ENCODE measurements around the gene GATA5.

DNA sequence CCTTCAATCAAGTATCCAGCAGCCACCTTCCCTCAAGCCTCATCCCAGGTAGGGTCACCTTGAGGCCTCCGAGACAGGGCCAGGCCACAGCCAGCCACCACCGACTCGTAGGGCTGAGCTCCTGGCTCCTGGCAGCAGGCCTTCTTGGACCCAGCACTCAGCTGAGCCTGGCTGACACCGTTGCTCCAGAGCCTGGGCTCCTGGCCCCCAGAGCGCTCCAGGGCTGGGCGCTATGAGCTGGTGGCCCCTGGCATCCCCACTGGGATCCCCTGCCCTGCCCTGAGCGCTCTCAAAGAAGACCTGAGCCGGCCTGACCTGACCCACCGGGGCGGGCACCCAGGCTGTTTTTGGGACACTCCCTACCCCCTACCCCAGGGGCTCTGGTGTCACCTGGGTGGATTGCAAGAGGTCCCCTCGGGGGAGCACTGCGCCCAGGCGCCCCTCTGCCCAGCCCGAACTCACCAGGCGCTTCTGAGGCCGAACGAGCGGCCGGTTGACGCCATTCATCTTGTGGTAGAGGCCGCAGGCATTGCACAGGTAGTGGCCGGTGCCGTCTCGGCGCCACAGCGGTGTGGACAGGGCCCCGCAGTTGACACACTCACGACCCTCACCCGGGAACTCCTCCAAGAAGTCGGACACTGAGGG is 2.7 kb downstream of the GATA5 start:
- TF ChIP-seq, protein P1, sequence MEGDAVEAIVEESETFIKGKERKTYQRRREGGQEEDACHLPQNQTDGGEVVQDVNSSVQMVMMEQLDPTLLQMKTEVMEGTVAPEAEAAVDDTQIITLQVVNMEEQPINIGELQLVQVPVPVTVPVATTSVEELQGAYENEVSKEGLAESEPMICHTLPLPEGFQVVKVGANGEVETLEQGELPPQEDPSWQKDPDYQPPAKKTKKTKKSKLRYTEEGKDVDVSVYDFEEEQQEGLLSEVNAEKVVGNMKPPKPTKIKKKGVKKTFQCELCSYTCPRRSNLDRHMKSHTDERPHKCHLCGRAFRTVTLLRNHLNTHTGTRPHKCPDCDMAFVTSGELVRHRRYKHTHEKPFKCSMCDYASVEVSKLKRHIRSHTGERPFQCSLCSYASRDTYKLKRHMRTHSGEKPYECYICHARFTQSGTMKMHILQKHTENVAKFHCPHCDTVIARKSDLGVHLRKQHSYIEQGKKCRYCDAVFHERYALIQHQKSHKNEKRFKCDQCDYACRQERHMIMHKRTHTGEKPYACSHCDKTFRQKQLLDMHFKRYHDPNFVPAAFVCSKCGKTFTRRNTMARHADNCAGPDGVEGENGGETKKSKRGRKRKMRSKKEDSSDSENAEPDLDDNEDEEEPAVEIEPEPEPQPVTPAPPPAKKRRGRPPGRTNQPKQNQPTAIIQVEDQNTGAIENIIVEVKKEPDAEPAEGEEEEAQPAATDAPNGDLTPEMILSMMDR (IDR thresholded peaks at IDR 0.05; ENCODE audit: extremely low read depth in 1 of 2, insufficient read depth in 1 of 2, low read depth in 1 of 2, low read length in 2 of 2) = no peak
- TF ChIP-seq POLR2AphosphoS5 (IDR thresholded peaks at IDR 0.05; ENCODE audit: insufficient read depth, low read depth, low read length) = no peak

Measured in endothelial cell of umbilical vein (primary cell).